ENCODE measurements around the gene MCRIP2. TPM values are rescaled to one million over a fixed set of nuclear protein-coding genes. Genes with fewer than 3 reads are reported as not detected.

Gene MCRIP2
- total RNA-seq, 4 donors from 2014 or later, result 19.2 to 60.7 (median 39.7) TPM

GRCh38 chr16:683396-684070, 41.9 kb downstream of the MCRIP2 start:
- TF ChIP-seq CTCF (IDR thresholded peaks at IDR 0.05; ENCODE audit: low read depth), result no peak

- no peak for TF ChIP-seq CTCF (IDR thresholded peaks at IDR 0.05; ENCODE audit: low read depth)
These were observed 42.6 kb downstream of the MCRIP2 start, which contains the start of gene JMJD8 for GRCh38 chr16:684071-684794. Gene JMJD8 (minus strand): TSS chr16:684334. CDS start chr16:684319, 15 bp downstream.

- no peak for TF ChIP-seq CTCF (IDR thresholded peaks at IDR 0.05; ENCODE audit: low read depth)
These were observed 43.5 kb downstream of the MCRIP2 start for GRCh38 chr16:684961-685696.

- TF ChIP-seq CTCF (IDR thresholded peaks at IDR 0.05; ENCODE audit: low read depth), result no peak
These were observed 44.3 kb downstream of the MCRIP2 start for GRCh38 chr16:685967-686366.

GRCh38 chr16:686459-687260, 45.0 kb downstream of the MCRIP2 start:
- no peak for TF ChIP-seq CTCF (IDR thresholded peaks at IDR 0.05; ENCODE audit: low read depth)

- no peak for TF ChIP-seq CTCF (IDR thresholded peaks at IDR 0.05; ENCODE audit: low read depth)
These were observed 45.9 kb downstream of the MCRIP2 start for GRCh38 chr16:687499-687898.

Measured in subcutaneous adipose tissue (tissue), 4 donors.